A549 (cell line): ENCODE data around the gene RNH1. TPM values are rescaled to one million over a fixed set of nuclear protein-coding genes. Genes with fewer than 3 reads are reported as not detected.
A peak's percentile ranks its signal among the peaks of the same experiment; 100 is the strongest.

Experiments used
- ATAC-seq, 2 experiments: fragments of 200-7000 bp in 1 of 2; fragments of >200 bp in 1 of 2; cut with Nextera tagmentation in 1 of 2; cut with Tn5 transposase in 1 of 2; 3 replicates each; pipeline versions ENCODE4 v1.8.0 to v1.9.1; 2018 to 2020; ENCODE audit warnings: mild to moderate bottlenecking in 1 of 2, moderate library complexity in 1 of 2
- CTCF ChIA-PET: fragments of 300-600 bp; sonication (Branson Sonifier 250); formaldehyde crosslinking; extraction: SDS; loops from one replicate; lab custom pipeline; 2021; ENCODE audit warnings: antibody characterized with exemption, inconsistent platforms; lab: Yijun Ruan, JAX
- POLR2A ChIA-PET: fragments of 350-600 bp; formaldehyde crosslinking; extraction: SDS; loops from one replicate; lab custom pipeline; 2021; ENCODE audit warnings: antibody characterized with exemption, inconsistent platforms; lab: Yijun Ruan, JAX
- DNase-seq, 2 experiments: peaks; one replicate each; pipeline versions ENCODE4 v3.0.0 to v3.0.0-alpha.2; 2011 to 2016; ENCODE audit warnings: low read depth in 1 of 2, low spot score in 1 of 2
- FAIRE-seq: peaks from 2 replicates; lab custom pipeline; 2011; peaks lifted over from hg19 to GRCh38; lab: Jason Lieb, UNC
- H3K27ac ChIP-seq, 2 experiments: fragments of >200 bp; sonication (Bioruptor Twin); formaldehyde crosslinking; 3 replicates each; pipeline ENCODE4 v1.5.1; 2016 to 2017
- H3K4me1 ChIP-seq: fragments of >200 bp; sonication (Bioruptor Twin); formaldehyde crosslinking; 3 replicates; pipeline ENCODE4 v1.6.1; 2016
- H3K4me2 ChIP-seq: fragments of >200 bp; sonication (Bioruptor Twin); formaldehyde crosslinking; 3 replicates; pipeline ENCODE4 v1.6.1; 2016
- H3K4me3 ChIP-seq: fragments of >200 bp; sonication (Bioruptor Twin); formaldehyde crosslinking; 3 replicates; pipeline ENCODE4 v1.5.1; 2016
- H3K9me3 ChIP-seq: fragments of >200 bp; sonication (Bioruptor Twin); formaldehyde crosslinking; 3 replicates; pipeline ENCODE4 v1.6.1; 2016
- ATOH8 ChIP-seq: fragments of 250-450 bp; sonication (Bioruptor Pico); IDR thresholded peaks from 2 replicates; pipeline ENCODE4 v1.5.0; 2020; ENCODE audit warnings: low read depth, mild to moderate bottlenecking, moderate library complexity
- CBX2 ChIP-seq: fragments of 200-600 bp; sonication (generic); IDR thresholded peaks from 2 replicates; pipeline ENCODE4 v1.6.1; 2016; ENCODE audit warnings: low read depth, mild to moderate bottlenecking, borderline replicate concordance
- CBX8 ChIP-seq: fragments of 200-600 bp; sonication (generic); IDR thresholded peaks from 2 replicates; pipeline ENCODE4 v1.6.1; 2016
- HES2 ChIP-seq: fragments of >200 bp; sonication (Bioruptor Twin); formaldehyde crosslinking; IDR thresholded peaks from 2 replicates; pipeline ENCODE4 v1.6.1; 2016
- HOXB13 ChIP-seq: fragments of 250-450 bp; sonication (Bioruptor Pico); IDR thresholded peaks from 2 replicates; pipeline ENCODE4 v1.5.0; 2020; ENCODE audit warnings: low read depth, mild to moderate bottlenecking, moderate library complexity
- KDM1A ChIP-seq: fragments of 200-600 bp; sonication (generic); IDR thresholded peaks from 2 replicates; pipeline ENCODE4 v1.6.1; 2016; ENCODE audit warnings: low read depth, mild to moderate bottlenecking
- KDM5A ChIP-seq: fragments of 200-600 bp; sonication (generic); IDR thresholded peaks from 2 replicates; pipeline ENCODE4 v1.6.1; 2016; ENCODE audit warnings: antibody characterized with exemption, mild to moderate bottlenecking
- MAX ChIP-seq: IDR thresholded peaks from 2 replicates; pipeline ENCODE4 v1.6.1; 2012
- MYC ChIP-seq: IDR thresholded peaks from 2 replicates; pipeline ENCODE4 v1.6.1; 2012; ENCODE audit warnings: mild to moderate bottlenecking, inconsistent platforms, low read length, improper control_type of control experiment, borderline replicate concordance
- NFE2L2 ChIP-seq: fragments of 150-350 bp; conservative IDR thresholded peaks from 2 replicates; pipeline ENCODE4 v1.6.1; 2014; ENCODE audit warnings: low read length
- PBX3 ChIP-seq: IDR thresholded peaks from 2 replicates; pipeline ENCODE4 v1.6.1; 2012
- RCOR1 ChIP-seq: fragments of 150-350 bp; IDR thresholded peaks from 2 replicates; pipeline ENCODE4 v1.6.1; 2014; ENCODE audit warnings: antibody characterized with exemption, low read length, low read depth
- REST ChIP-seq: fragments of 200-600 bp; sonication (generic); IDR thresholded peaks from 2 replicates; pipeline ENCODE4 v1.6.1; 2016; ENCODE audit warnings: antibody characterized with exemption, mild to moderate bottlenecking, moderate library complexity
- SMC3 ChIP-seq: fragments of >200 bp; sonication (Bioruptor Twin); formaldehyde crosslinking; IDR thresholded peaks from 3 replicates; pipeline ENCODE4 v1.6.1; 2018; ENCODE audit warnings: inconsistent platforms
- USF2 ChIP-seq: fragments of 450-650 bp; IDR thresholded peaks from 2 replicates; pipeline ENCODE4 v1.6.1; 2014; ENCODE audit warnings: antibody characterized with exemption
- WGBS: methylation state at CpG from one replicate; pipeline ENCODE4 v1.1.6; 2017; ENCODE audit errors: missing lambda C conversion rate; 5-methylcytosine and 5-hydroxymethylcytosine counted together
- polyA plus RNA-seq, 4 experiments: library from polyadenylated mRNA; depleted of rRNA in 3 of 4; stranded (reverse); fragments of >200 nt; fragmentation: RNase III in 1 of 4; extraction: RNeasy Plus Mini Kit Qiagen cat#74134 plus additional on column Dnase treatment in 1 of 4; gene quantifications; 2 replicates in 3 of 4; 3 replicates in 1 of 4; pipeline ENCODE4 v1.2.3, GENCODE V29; 2011 to 2017

The RNH1 gene
- polyA plus RNA-seq, 2 of the 4 experiments (the other 2 are of a cell fraction) = 85.8 to 135 TPM

GRCh38 chr11:506238-506994 is 626 bp downstream of the RNH1 start (continued):
- TF ChIP-seq CBX8 (no peak), PBX3 (no peak), MAX (peak; percentile 94)

GRCh38 chr11:504994-505344 is 2.1 kb downstream of the RNH1 start:
- Histone ChIP-seq H3K4me1 (peaks cover 15% of the 10 kb centered on the region; the same call in 2 of the 3 replicates), H3K9me3 (no peaks in the 10 kb centered on the region), H3K4me2 (peak overlapping the region; percentile 88)
- WGBS = 88% methylated on average over 7 of the region's 7 CpGs
- no peak for FAIRE-seq
- ATAC-seq = no peak
- POLR2A ChIA-PET = no interaction called here
- no peak for DNase-seq
- no peak for TF ChIP-seq MAX
- TF ChIP-seq KDM5A = no peak
- TF ChIP-seq HOXB13 (CRISPR knock-in tag) = no peak
- TF ChIP-seq USF2 = no peak
- TF ChIP-seq CBX8 = no peak
- TF ChIP-seq NFE2L2 = no peak
- TF ChIP-seq RCOR1 = no peak
- no peak for TF ChIP-seq MYC
- no peak for TF ChIP-seq CBX2
- TF ChIP-seq KDM1A = no peak
- TF ChIP-seq HES2 = no peak
- no peak for TF ChIP-seq SMC3
- no peak for TF ChIP-seq REST
- no peak for TF ChIP-seq ATOH8 (CRISPR knock-in tag)
- TF ChIP-seq, all 56 proteins: peak for 0
- CTCF ChIA-PET = interaction anchor here (1.1 to 7.4 kb wide), 2 partner anchors 13 to 57 kb away, joined by 3 to 55 read pairs; no protein-coding TSS in a partner anchor
- peak overlapping the region; percentile 83; the same call in 2 of the 3 replicates for H3K4me3 ChIP-seq
- H3K27ac ChIP-seq = peak overlapping the region; percentile 97; a peak in 4 of 6 replicates
